ENCODE results near the gene UGT2B11.

DNA sequence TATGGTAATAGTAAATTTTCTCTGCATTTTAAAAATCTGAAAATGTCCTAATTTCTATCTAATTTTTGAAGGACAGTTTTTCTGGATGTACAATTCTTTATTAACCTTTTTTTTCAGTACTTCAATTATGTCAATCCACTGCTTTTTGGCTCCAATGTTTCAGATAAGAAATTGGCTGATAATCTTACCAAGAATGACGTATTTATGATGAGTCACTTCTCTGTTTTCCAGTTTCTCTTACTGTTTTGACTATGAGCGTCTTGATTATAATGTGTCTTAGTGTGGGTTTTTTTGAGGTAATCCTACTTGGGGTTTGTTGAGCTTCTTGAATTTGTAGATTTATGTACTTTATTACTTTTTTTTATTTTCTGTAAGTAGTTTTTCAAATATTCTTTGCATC lies 47.2 kb downstream of the UGT2B11 start:
- TF ChIP-seq POLR2AphosphoS5 (IDR thresholded peaks at IDR 0.05) (no peak), RAD21 (conservative IDR thresholded peaks at IDR 0.05) (no peak), EZH2 (IDR thresholded peaks at IDR 0.05; ENCODE audit: borderline replicate concordance, insufficient read depth, low read length, poor library complexity, severe bottlenecking) (no peak)
